Dedifferentiated amniotic fluid mesenchymal stem cell (primary cell): ENCODE data around the gene CSH2.
"Not testable (repeated sequence)": the region's sequence is repeated elsewhere in the genome, so short reads cannot be mapped to it uniquely, and the experiment has no call there.

Experiments
- DNase-seq: peaks from one replicate; pipeline ENCODE4 v3.0.0-alpha.2; 2016; ENCODE audit errors: extremely low spot score

CSH2 gene

GRCh38 chr17:63896524-63897354, 23.3 kb upstream of the CSH2 start, which contains the start of gene CSH1:
Gene CSH1 (minus strand): TSS chr17:63896574. CDS start chr17:63896511, 63 bp downstream.
- not testable (repeated sequence) for DNase-seq

- not testable (repeated sequence) for DNase-seq
These were observed 21.3 kb upstream of the CSH2 start for GRCh38 chr17:63894821-63895220.

GRCh38 chr17:63894021-63894420, 20.5 kb upstream of the CSH2 start:
- not testable (repeated sequence) for DNase-seq

- DNase-seq = not testable (repeated sequence)
These were observed 19.0 kb upstream of the CSH2 start for GRCh38 chr17:63892316-63893037.

GRCh38 chr17:63889026-63889848, 15.8 kb upstream of the CSH2 start:
- DNase-seq = peak; percentile 21

GRCh38 chr17:63885119-63885518, 11.6 kb upstream of the CSH2 start:
- not testable (repeated sequence) for DNase-seq

- DNase-seq = not testable (repeated sequence)
These were observed 9.2 kb upstream of the CSH2 start for GRCh38 chr17:63882626-63883126.

GRCh38 chr17:63881935-63882601, 8.6 kb upstream of the CSH2 start, which contains the start of gene GH2:
Gene GH2 (minus strand): TSS chr17:63881944. CDS start chr17:63881801, 143 bp downstream.
- peak; percentile 29 for DNase-seq

GRCh38 chr17:63881337-63881736, 7.9 kb upstream of the CSH2 start:
- DNase-seq = not testable (repeated sequence)

- DNase-seq = no peak
These were observed 7.2 kb upstream of the CSH2 start for GRCh38 chr17:63880706-63881105.

GRCh38 chr17:63878413-63878812, 4.9 kb upstream of the CSH2 start:
- not testable (repeated sequence) for DNase-seq

- DNase-seq = not testable (repeated sequence)
These were observed 1.2 kb upstream of the CSH2 start for GRCh38 chr17:63874693-63875092.

GRCh38 chr17:63874061-63874626, 667 bp upstream of the CSH2 start:
- not testable (repeated sequence) for DNase-seq

- not testable (repeated sequence) for DNase-seq
These were observed 1.7 kb downstream of the CSH2 start for GRCh38 chr17:63871646-63872365.

GRCh38 chr17:63870292-63870665, 3.2 kb downstream of the CSH2 start:
- DNase-seq = peak; percentile 27

GRCh38 chr17:63869491-63870291, 3.8 kb downstream of the CSH2 start:
- DNase-seq = not testable (repeated sequence)

- DNase-seq = not testable (repeated sequence)
These were observed 6.9 kb downstream of the CSH2 start for GRCh38 chr17:63866625-63867024.

- DNase-seq = no peak
These were observed 14.2 kb downstream of the CSH2 start for GRCh38 chr17:63859257-63859656.

GRCh38 chr17:63856425-63856824, 17.1 kb downstream of the CSH2 start:
- DNase-seq = not testable (repeated sequence)
